A673 (cell line): ENCODE data around the gene L2HGDH. TPM values are rescaled to one million over a fixed set of nuclear protein-coding genes. Genes with fewer than 3 reads are reported as not detected.
A peak's percentile ranks its signal among the peaks of the same experiment; 100 is the strongest.

Source experiments
- BruUV-seq: library from RNA; stranded (reverse); fragments of 400-500 nt; replicated peaks from 2 replicates; lab custom pipeline; 2021; lab: Mats Ljungman, UMichigan
- CTCF ChIA-PET: fragments of 300-600 bp; sonication (Branson Sonifier 250); formaldehyde crosslinking; loops from one replicate; lab custom pipeline; 2022; ENCODE audit warnings: antibody characterized with exemption; lab: Charles Lee
- POLR2A ChIA-PET: fragments of 300-600 bp; sonication (Branson Sonifier 250); formaldehyde crosslinking; loops from one replicate; lab custom pipeline; 2022; ENCODE audit warnings: antibody characterized with exemption; ENCODE audit not compliant: low non-redundant PET; lab: Charles Lee
- DNase-seq: peaks from one replicate; pipeline ENCODE4 v3.0.0-alpha.2; 2015; ENCODE audit warnings: low spot score
- H3K27ac ChIP-seq: fragments of 200-600 bp; sonication (generic); 2 replicates; pipeline ENCODE4 v1.5.1; 2016; ENCODE audit warnings: mixed run types, low read depth, mild to moderate bottlenecking, mixed read lengths, antibody characterized with exemption, low read length; ENCODE audit not compliant: poor library complexity, severe bottlenecking
- H3K27me3 ChIP-seq: fragments of 200-600 bp; sonication (generic); replicated peaks from 2 replicates; pipeline ENCODE4 v1.6.1; 2017; ENCODE audit warnings: mixed run types, low read depth, mild to moderate bottlenecking, mixed read lengths, antibody characterized with exemption, low read length; ENCODE audit not compliant: insufficient read depth, poor library complexity
- H3K36me3 ChIP-seq: fragments of 200-600 bp; sonication (generic); 2 replicates; pipeline ENCODE4 v1.6.1; 2016; ENCODE audit warnings: mixed run types, mild to moderate bottlenecking, mixed read lengths, antibody characterized with exemption, low read length; ENCODE audit not compliant: insufficient read depth, poor library complexity, severe bottlenecking
- H3K4me1 ChIP-seq: fragments of 200-600 bp; sonication (generic); 2 replicates; pipeline ENCODE4 v1.6.1; 2017; ENCODE audit warnings: mixed run types, mild to moderate bottlenecking, mixed read lengths, antibody characterized with exemption, low read length; ENCODE audit not compliant: insufficient read depth, poor library complexity, severe bottlenecking
- H3K4me3 ChIP-seq: fragments of 200-600 bp; sonication (generic); 2 replicates; pipeline ENCODE4 v1.5.1; 2016; ENCODE audit warnings: low read depth, mixed run types, mild to moderate bottlenecking, mixed read lengths, low read length; ENCODE audit not compliant: poor library complexity, severe bottlenecking
- H3K9me3 ChIP-seq: fragments of 200-600 bp; sonication (generic); 2 replicates; pipeline ENCODE4 v1.6.1; 2016; ENCODE audit warnings: mixed run types, low read depth, mild to moderate bottlenecking, mixed read lengths, antibody characterized with exemption, low read length; ENCODE audit not compliant: poor library complexity, severe bottlenecking
- EZH2 ChIP-seq: fragments of 200-600 bp; sonication (generic); IDR thresholded peaks from 2 replicates; pipeline ENCODE4 v1.6.1; 2017; ENCODE audit warnings: borderline replicate concordance, low read depth, mild to moderate bottlenecking, mixed read lengths, antibody characterized with exemption, low read length; ENCODE audit not compliant: poor library complexity, severe bottlenecking
- intact Hi-C: fragments of 100-400 bp; cut with micrococcal nuclease; formaldehyde crosslinking; loops from one replicate; pipeline ENCODE4 v1.10.0; 2022; ENCODE audit not compliant: unreplicated experiment
- total RNA-seq: library from RNA; stranded (reverse); gene quantifications from 2 replicates; pipeline ENCODE4 v1.2.3, GENCODE V29; 2021
- TF ChIP-seq, protein P1 (sequence below): fragments of 300-800, 200-600 bp; sonication (generic); conservative IDR thresholded peaks from 2 replicates; pipeline ENCODE4 v1.5.1; 2017; ENCODE audit warnings: low read depth, mild to moderate bottlenecking, antibody characterized with exemption, low read length, moderate library complexity, mixed read lengths

The L2HGDH gene
- total RNA-seq, 1 experiment from 2014 or later: 17.4 TPM

DNA sequence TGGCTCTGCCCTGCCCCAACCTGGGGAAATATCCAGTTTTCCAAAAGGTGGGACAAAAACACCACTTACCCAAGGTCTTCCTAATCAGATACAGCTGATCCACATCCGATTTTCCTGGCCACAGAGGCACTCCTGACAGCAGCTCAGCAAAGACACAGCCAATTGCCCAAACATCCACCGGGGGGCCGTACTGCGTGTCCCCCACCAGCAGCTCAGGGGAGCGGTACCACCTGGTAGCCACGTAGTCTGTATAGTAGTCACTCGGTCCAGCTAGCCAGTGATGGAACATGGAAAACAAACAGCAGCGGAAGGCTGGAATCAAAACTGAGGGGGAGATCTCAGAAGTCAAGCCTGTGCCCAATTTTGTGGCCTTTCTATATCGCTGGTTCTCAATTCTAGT, 28.9 kb upstream of the L2HGDH start:
- no peaks in the 10 kb centered on the region for H3K9me3 ChIP-seq
- no peak overlapping the region for H3K27ac ChIP-seq
- H3K36me3 ChIP-seq: no peaks in the 10 kb centered on the region
- peak; percentile 27 for DNase-seq
- intact Hi-C loops: loop anchor here (5.0 kb wide), 1 partner anchor 191 kb away; the partner anchor contains the start of gene MAP4K5
- CTCF ChIA-PET: interaction anchor here (0.5 to 0.6 kb wide), 2 partner anchors 13 to 870 kb away, joined by 3 to 7 read pairs; no protein-coding TSS in a partner anchor
- POLR2A ChIA-PET: interaction anchor here (0.6 kb wide), 1 partner anchor 13 kb away, joined by 4 read pairs; no protein-coding TSS in a partner anchor
- peaks cover 23% of the 10 kb centered on the region for H3K4me1 ChIP-seq
- H3K4me3 ChIP-seq: no peak overlapping the region
- BruUV-seq: no TSS peak
- no peak for TF ChIP-seq EZH2
- TF ChIP-seq, protein P1, sequence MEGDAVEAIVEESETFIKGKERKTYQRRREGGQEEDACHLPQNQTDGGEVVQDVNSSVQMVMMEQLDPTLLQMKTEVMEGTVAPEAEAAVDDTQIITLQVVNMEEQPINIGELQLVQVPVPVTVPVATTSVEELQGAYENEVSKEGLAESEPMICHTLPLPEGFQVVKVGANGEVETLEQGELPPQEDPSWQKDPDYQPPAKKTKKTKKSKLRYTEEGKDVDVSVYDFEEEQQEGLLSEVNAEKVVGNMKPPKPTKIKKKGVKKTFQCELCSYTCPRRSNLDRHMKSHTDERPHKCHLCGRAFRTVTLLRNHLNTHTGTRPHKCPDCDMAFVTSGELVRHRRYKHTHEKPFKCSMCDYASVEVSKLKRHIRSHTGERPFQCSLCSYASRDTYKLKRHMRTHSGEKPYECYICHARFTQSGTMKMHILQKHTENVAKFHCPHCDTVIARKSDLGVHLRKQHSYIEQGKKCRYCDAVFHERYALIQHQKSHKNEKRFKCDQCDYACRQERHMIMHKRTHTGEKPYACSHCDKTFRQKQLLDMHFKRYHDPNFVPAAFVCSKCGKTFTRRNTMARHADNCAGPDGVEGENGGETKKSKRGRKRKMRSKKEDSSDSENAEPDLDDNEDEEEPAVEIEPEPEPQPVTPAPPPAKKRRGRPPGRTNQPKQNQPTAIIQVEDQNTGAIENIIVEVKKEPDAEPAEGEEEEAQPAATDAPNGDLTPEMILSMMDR: peak; percentile 47
- no peaks in the 10 kb centered on the region for H3K27me3 ChIP-seq

DNA sequence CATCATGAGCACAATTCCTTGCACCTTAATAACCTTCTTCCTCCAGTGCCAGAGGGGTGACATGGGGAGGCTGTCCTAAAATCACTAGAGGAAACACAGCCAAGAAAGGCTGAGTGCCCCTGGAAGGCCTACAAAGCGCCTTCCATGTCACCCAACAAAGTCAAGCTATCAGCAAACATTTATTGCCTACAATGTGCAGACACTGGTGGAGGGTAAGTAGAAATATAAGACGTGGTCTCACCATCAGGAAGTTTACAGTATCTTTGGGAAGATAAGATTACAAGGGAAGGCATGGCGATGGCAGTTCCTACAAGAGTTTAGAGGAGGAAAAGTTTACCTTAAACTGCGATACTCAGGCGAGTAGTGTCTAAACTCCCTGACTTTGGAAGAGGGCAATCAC, 28.0 kb upstream of the L2HGDH start:
- Histone ChIP-seq H3K9me3 (no peaks in the 10 kb centered on the region), H3K27ac (no peak overlapping the region), H3K4me1 (peaks cover 32% of the 10 kb centered on the region), H3K36me3 (no peaks in the 10 kb centered on the region), H3K27me3 (no peaks in the 10 kb centered on the region), H3K4me3 (no peak overlapping the region)
- no peak for DNase-seq
- BruUV-seq: no TSS peak
- ChIA-PET CTCF (no interaction called here), POLR2A (no interaction called here)
- no peak for TF ChIP-seq EZH2
- TF ChIP-seq, protein P1: no peak
- intact Hi-C loops: loop anchor here (5.0 kb wide), 1 partner anchor 192 kb away; the partner anchor contains the start of gene MAP4K5

DNA sequence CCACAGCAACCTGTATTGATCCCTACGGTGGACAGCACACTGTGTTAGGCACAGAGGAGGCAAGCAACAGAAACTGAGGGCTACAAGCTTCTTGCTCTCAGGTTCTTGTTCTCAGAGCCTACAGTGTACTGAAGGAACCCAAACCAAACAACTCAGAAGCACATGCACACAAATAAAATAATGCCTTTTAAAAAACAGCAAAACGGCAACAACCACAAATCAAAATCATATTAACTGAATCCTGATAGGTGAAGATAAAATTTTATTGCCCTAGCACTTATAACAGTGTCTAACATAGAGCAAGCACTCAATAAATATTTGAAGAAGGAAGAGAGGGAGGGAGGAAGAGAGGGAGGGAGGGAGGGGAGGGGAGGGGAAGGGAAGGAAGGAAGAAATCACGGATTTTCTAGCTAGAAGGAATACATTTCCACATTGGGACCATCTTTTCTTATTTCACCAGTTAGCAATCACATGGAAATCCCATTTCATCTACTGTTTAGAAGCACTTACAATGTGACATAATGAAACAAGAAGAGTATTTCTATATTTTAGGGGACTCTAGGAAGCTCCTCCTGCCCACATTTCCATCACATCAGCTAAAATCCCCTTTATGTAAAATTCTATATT, 27.3 kb upstream of the L2HGDH start:
- Histone ChIP-seq H3K4me3 (no peak overlapping the region), H3K27ac (no peak overlapping the region), H3K9me3 (no peaks in the 10 kb centered on the region), H3K36me3 (no peaks in the 10 kb centered on the region), H3K27me3 (no peaks in the 10 kb centered on the region), H3K4me1 (peaks cover 34% of the 10 kb centered on the region)
- no peak for DNase-seq
- ChIA-PET CTCF (no interaction called here), POLR2A (no interaction called here)
- intact Hi-C loops: no loop called here
- BruUV-seq: no TSS peak
- TF ChIP-seq, protein P1: no peak
- TF ChIP-seq EZH2: no peak
